ENCODE results near the gene DCAF10.

DNA sequence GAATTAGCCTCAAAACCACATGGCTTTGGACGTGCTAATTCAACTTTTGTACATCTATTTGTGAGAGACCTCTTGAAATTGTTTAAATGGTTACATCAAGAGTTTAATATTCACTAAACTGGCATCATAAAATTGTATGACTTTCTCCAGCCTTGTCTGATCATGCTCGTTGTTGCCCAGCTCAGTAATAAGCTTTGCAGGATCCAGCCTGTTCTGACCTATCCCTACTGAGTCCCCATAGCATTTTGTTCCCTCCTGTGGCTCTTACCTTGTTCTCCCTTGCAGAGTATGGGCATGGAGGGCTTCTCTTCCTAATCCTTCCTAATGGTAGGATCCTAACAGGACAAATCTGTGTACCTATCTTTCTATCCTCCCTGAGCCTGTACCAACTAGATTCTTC is 22.1 kb upstream of the DCAF10 start:
- TF ChIP-seq POLR2AphosphoS5 (IDR thresholded peaks at IDR 0.05): no peak
- TF ChIP-seq, protein P1, sequence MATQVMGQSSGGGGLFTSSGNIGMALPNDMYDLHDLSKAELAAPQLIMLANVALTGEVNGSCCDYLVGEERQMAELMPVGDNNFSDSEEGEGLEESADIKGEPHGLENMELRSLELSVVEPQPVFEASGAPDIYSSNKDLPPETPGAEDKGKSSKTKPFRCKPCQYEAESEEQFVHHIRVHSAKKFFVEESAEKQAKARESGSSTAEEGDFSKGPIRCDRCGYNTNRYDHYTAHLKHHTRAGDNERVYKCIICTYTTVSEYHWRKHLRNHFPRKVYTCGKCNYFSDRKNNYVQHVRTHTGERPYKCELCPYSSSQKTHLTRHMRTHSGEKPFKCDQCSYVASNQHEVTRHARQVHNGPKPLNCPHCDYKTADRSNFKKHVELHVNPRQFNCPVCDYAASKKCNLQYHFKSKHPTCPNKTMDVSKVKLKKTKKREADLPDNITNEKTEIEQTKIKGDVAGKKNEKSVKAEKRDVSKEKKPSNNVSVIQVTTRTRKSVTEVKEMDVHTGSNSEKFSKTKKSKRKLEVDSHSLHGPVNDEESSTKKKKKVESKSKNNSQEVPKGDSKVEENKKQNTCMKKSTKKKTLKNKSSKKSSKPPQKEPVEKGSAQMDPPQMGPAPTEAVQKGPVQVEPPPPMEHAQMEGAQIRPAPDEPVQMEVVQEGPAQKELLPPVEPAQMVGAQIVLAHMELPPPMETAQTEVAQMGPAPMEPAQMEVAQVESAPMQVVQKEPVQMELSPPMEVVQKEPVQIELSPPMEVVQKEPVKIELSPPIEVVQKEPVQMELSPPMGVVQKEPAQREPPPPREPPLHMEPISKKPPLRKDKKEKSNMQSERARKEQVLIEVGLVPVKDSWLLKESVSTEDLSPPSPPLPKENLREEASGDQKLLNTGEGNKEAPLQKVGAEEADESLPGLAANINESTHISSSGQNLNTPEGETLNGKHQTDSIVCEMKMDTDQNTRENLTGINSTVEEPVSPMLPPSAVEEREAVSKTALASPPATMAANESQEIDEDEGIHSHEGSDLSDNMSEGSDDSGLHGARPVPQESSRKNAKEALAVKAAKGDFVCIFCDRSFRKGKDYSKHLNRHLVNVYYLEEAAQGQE (IDR thresholded peaks at IDR 0.05; ENCODE audit: borderline replicate concordance): no peak

All from neural cell (in vitro differentiated cells).